HEK293 (cell line): ENCODE results near the gene BLM.

Source experiments
- GLIS2 ChIP-seq: fragments of 450-650 bp; formaldehyde crosslinking; IDR thresholded peaks from 2 replicates; pipeline ENCODE4 v1.5.1; 2016; ENCODE audit warnings: missing biosample characterization, missing genetic modification characterization
- ZEB2 ChIP-seq: fragments of 450-650 bp; formaldehyde crosslinking; IDR thresholded peaks from 2 replicates; pipeline ENCODE4 v1.5.1; 2016; ENCODE audit warnings: missing biosample characterization, missing genetic modification characterization
- ZIC2 ChIP-seq: fragments of 450-650 bp; formaldehyde crosslinking; IDR thresholded peaks from 2 replicates; pipeline ENCODE4 v1.5.1; 2016; ENCODE audit warnings: missing biosample characterization, missing genetic modification characterization
- ZNF121 ChIP-seq: fragments of 450-650 bp; formaldehyde crosslinking; IDR thresholded peaks from 2 replicates; pipeline ENCODE4 v1.5.1; 2016; ENCODE audit warnings: missing biosample characterization, missing genetic modification characterization
- ZNF530 ChIP-seq: fragments of 450-650 bp; formaldehyde crosslinking; IDR thresholded peaks from 2 replicates; pipeline ENCODE4 v1.5.1; 2016; ENCODE audit warnings: low read depth, missing biosample characterization, missing genetic modification characterization
- ZNF747 ChIP-seq: fragments of 450-650 bp; formaldehyde crosslinking; IDR thresholded peaks from 2 replicates; pipeline ENCODE4 v1.5.1; 2016; ENCODE audit warnings: missing biosample characterization, missing genetic modification characterization
- ZNF785 ChIP-seq: fragments of 450-650 bp; formaldehyde crosslinking; IDR thresholded peaks from 2 replicates; pipeline ENCODE4 v1.5.1; 2016; ENCODE audit warnings: missing biosample characterization, missing genetic modification characterization
- TF ChIP-seq, protein P1 (sequence below): fragments of 450-650 bp; formaldehyde crosslinking; IDR thresholded peaks from 2 replicates; pipeline ENCODE4 v1.5.1; 2017; ENCODE audit warnings: missing biosample characterization, missing genetic modification characterization
- TF ChIP-seq, protein P2 (sequence below): fragments of 450-650 bp; formaldehyde crosslinking; IDR thresholded peaks from 2 replicates; pipeline ENCODE4 v1.5.1; 2016; ENCODE audit warnings: missing biosample characterization, missing genetic modification characterization
- TF ChIP-seq, protein P3 (sequence below): fragments of 450-650 bp; IDR thresholded peaks from 2 replicates; pipeline ENCODE4 v1.5.1; 2018; ENCODE audit warnings: missing biosample characterization, mild to moderate bottlenecking, missing genetic modification characterization
- TF ChIP-seq, protein P4 (sequence below): fragments of 450-650 bp; formaldehyde crosslinking; IDR thresholded peaks from 2 replicates; pipeline ENCODE4 v1.5.1; 2017; ENCODE audit warnings: missing biosample characterization, missing genetic modification characterization
- TF ChIP-seq, protein P5 (sequence below): fragments of 450-650 bp; formaldehyde crosslinking; IDR thresholded peaks from 2 replicates; pipeline ENCODE4 v1.5.1; 2016; ENCODE audit warnings: missing biosample characterization, missing genetic modification characterization

DNA sequence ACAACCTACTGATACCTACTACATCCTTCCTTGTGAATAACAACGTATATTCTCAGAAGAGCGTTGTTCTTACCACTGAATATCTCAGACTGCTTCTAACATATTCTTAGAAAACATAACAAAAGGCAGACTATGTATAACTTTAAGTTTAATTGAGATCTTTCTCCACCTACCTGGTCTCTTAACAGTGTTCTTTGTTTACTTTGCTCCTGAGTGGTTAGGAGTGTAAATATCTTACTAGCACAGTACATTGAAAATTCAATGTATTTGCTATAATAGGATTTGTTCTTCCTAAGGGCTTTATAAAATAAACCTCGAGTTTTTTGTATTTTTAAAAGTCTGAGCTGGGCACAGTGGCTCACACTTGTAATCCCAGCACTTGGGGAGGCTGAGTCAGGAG lies 7.9 kb upstream of the BLM start:
- TF ChIP-seq, protein P1, sequence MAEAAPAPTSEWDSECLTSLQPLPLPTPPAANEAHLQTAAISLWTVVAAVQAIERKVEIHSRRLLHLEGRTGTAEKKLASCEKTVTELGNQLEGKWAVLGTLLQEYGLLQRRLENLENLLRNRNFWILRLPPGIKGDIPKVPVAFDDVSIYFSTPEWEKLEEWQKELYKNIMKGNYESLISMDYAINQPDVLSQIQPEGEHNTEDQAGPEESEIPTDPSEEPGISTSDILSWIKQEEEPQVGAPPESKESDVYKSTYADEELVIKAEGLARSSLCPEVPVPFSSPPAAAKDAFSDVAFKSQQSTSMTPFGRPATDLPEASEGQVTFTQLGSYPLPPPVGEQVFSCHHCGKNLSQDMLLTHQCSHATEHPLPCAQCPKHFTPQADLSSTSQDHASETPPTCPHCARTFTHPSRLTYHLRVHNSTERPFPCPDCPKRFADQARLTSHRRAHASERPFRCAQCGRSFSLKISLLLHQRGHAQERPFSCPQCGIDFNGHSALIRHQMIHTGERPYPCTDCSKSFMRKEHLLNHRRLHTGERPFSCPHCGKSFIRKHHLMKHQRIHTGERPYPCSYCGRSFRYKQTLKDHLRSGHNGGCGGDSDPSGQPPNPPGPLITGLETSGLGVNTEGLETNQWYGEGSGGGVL (tag by site-specific recombination), result no peak
- TF ChIP-seq, protein P2, sequence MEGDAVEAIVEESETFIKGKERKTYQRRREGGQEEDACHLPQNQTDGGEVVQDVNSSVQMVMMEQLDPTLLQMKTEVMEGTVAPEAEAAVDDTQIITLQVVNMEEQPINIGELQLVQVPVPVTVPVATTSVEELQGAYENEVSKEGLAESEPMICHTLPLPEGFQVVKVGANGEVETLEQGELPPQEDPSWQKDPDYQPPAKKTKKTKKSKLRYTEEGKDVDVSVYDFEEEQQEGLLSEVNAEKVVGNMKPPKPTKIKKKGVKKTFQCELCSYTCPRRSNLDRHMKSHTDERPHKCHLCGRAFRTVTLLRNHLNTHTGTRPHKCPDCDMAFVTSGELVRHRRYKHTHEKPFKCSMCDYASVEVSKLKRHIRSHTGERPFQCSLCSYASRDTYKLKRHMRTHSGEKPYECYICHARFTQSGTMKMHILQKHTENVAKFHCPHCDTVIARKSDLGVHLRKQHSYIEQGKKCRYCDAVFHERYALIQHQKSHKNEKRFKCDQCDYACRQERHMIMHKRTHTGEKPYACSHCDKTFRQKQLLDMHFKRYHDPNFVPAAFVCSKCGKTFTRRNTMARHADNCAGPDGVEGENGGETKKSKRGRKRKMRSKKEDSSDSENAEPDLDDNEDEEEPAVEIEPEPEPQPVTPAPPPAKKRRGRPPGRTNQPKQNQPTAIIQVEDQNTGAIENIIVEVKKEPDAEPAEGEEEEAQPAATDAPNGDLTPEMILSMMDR (tag by site-specific recombination), result no peak
- TF ChIP-seq, protein P3, sequence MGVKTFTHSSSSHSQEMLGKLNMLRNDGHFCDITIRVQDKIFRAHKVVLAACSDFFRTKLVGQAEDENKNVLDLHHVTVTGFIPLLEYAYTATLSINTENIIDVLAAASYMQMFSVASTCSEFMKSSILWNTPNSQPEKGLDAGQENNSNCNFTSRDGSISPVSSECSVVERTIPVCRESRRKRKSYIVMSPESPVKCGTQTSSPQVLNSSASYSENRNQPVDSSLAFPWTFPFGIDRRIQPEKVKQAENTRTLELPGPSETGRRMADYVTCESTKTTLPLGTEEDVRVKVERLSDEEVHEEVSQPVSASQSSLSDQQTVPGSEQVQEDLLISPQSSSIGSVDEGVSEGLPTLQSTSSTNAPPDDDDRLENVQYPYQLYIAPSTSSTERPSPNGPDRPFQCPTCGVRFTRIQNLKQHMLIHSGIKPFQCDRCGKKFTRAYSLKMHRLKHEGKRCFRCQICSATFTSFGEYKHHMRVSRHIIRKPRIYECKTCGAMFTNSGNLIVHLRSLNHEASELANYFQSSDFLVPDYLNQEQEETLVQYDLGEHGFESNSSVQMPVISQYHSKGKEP (tag by site-specific recombination), result no peak
- no peak for TF ChIP-seq ZIC2
- TF ChIP-seq ZEB2 (tag by site-specific recombination), result no peak
- no peak for TF ChIP-seq ZNF121
- no peak for TF ChIP-seq GLIS2 (tag by site-specific recombination)
- TF ChIP-seq, protein P4, sequence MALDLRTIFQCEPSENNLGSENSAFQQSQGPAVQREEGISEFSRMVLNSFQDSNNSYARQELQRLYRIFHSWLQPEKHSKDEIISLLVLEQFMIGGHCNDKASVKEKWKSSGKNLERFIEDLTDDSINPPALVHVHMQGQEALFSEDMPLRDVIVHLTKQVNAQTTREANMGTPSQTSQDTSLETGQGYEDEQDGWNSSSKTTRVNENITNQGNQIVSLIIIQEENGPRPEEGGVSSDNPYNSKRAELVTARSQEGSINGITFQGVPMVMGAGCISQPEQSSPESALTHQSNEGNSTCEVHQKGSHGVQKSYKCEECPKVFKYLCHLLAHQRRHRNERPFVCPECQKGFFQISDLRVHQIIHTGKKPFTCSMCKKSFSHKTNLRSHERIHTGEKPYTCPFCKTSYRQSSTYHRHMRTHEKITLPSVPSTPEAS (tag by site-specific recombination), result no peak
- no peak for TF ChIP-seq ZNF747 (tag by site-specific recombination)
- TF ChIP-seq, protein P5, sequence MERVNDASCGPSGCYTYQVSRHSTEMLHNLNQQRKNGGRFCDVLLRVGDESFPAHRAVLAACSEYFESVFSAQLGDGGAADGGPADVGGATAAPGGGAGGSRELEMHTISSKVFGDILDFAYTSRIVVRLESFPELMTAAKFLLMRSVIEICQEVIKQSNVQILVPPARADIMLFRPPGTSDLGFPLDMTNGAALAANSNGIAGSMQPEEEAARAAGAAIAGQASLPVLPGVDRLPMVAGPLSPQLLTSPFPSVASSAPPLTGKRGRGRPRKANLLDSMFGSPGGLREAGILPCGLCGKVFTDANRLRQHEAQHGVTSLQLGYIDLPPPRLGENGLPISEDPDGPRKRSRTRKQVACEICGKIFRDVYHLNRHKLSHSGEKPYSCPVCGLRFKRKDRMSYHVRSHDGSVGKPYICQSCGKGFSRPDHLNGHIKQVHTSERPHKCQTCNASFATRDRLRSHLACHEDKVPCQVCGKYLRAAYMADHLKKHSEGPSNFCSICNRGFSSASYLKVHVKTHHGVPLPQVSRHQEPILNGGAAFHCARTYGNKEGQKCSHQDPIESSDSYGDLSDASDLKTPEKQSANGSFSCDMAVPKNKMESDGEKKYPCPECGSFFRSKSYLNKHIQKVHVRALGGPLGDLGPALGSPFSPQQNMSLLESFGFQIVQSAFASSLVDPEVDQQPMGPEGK (tag by site-specific recombination), result no peak
- no peak for TF ChIP-seq ZNF530 (tag by site-specific recombination)
- no peak for TF ChIP-seq ZNF785 (tag by site-specific recombination)
